HepG2 (cell line): ENCODE results near the gene SRD5A1. TPM values are rescaled to one million over a fixed set of nuclear protein-coding genes. Genes with fewer than 3 reads are reported as not detected.

Experiments
- HOXD1 ChIP-seq: sonication (generic); formaldehyde crosslinking; IDR thresholded peaks from 2 replicates; pipeline ENCODE4 v1.5.0; 2020; ENCODE audit warnings: missing genetic modification reagents
- ISX ChIP-seq: sonication (generic); formaldehyde crosslinking; conservative IDR thresholded peaks from 2 replicates; pipeline ENCODE4 v1.5.0; 2020; ENCODE audit warnings: missing genetic modification reagents
- JARID2 ChIP-seq: sonication (generic); formaldehyde crosslinking; IDR thresholded peaks from 2 replicates; pipeline ENCODE4 v1.8.1; 2023; ENCODE audit warnings: missing genetic modification reagents, inconsistent platforms; ENCODE audit not compliant: insufficient replicate concordance
- KMT2B ChIP-seq: IDR thresholded peaks from 2 replicates; pipeline ENCODE4 v1.6.1; 2016; ENCODE audit warnings: missing genetic modification reagents, missing compliant biosample characterization
- MIER2 ChIP-seq: IDR thresholded peaks from 2 replicates; pipeline ENCODE4 v1.6.1; 2016; ENCODE audit warnings: missing biosample characterization, missing genetic modification reagents
- MLXIP ChIP-seq: sonication (generic); formaldehyde crosslinking; IDR thresholded peaks from 2 replicates; pipeline ENCODE4 v1.9.0; 2021; ENCODE audit warnings: missing genetic modification reagents, borderline replicate concordance
- SOX5 ChIP-seq: IDR thresholded peaks from 2 replicates; pipeline ENCODE4 v1.6.1; 2016; ENCODE audit warnings: borderline replicate concordance
- ZNF552 ChIP-seq: sonication (generic); formaldehyde crosslinking; IDR thresholded peaks from 2 replicates; pipeline ENCODE4 v1.9.0; 2022; ENCODE audit warnings: missing genetic modification reagents, mild to moderate bottlenecking, borderline replicate concordance
- ZNF878 ChIP-seq: sonication (generic); formaldehyde crosslinking; IDR thresholded peaks from 2 replicates; pipeline ENCODE4 v1.8.1; 2023; ENCODE audit warnings: mild to moderate bottlenecking, missing genetic modification reagents, moderate library complexity
- ZSCAN21 ChIP-seq: sonication (generic); formaldehyde crosslinking; IDR thresholded peaks from 2 replicates; pipeline ENCODE4 v1.8.0; 2022; ENCODE audit warnings: mild to moderate bottlenecking, missing genetic modification reagents, moderate library complexity, borderline replicate concordance
- polyA plus RNA-seq, 8 experiments: library from polyadenylated mRNA; depleted of rRNA in 3 of 8; stranded (reverse) in 7 of 8; unstranded in 1 of 8; fragments of >200 nt; fragmentation: Illumina TruSeq in 4 of 8; extraction: Trizol in 4 of 8; gene quantifications; 2 replicates each; pipeline versions ENCODE4 v1.2.1 to v1.2.3, GENCODE V29; 2011 to 2016; ENCODE audit warnings: low read depth in 4 of 8, missing spikeins in 1 of 8, mixed read lengths in 1 of 8; ENCODE audit not compliant: insufficient read depth in 1 of 8
- total RNA-seq, 5 experiments: library from RNA; depleted of rRNA; stranded (reverse); fragments of >200 nt; fragmentation: Illumina TruSeq; extraction: Trizol; gene quantifications; 2 replicates each; pipeline ENCODE4 v1.2.3, GENCODE V29; 2016; ENCODE audit warnings: low read depth in 1 of 5
- TF ChIP-seq, protein P1 (sequence below), 2 experiments: sonication (generic) in 1 of 2; formaldehyde crosslinking in 1 of 2; IDR thresholded peaks; 2 replicates each; pipeline versions ENCODE4 v1.6.1 to v1.9.0; 2014 to 2022; ENCODE audit warnings: antibody characterized with exemption in 1 of 2, borderline replicate concordance in 1 of 2, inconsistent platforms in 1 of 2, low read depth in 1 of 2, missing genetic modification reagents in 1 of 2
- TF ChIP-seq, protein P2 (sequence below): sonication (generic); formaldehyde crosslinking; IDR thresholded peaks from 2 replicates; pipeline ENCODE4 v1.8.1; 2023; ENCODE audit warnings: mild to moderate bottlenecking, missing genetic modification reagents
- TF ChIP-seq, protein P3 (sequence below): sonication (generic); formaldehyde crosslinking; IDR thresholded peaks from 2 replicates; pipeline ENCODE4 v1.5.0; 2020; ENCODE audit warnings: missing genetic modification reagents

Gene SRD5A1
- total and polyA plus RNA-seq, 2 of the 13 experiments (the other 11 are each of a cell fraction or from before 2014, with no cell fraction given), result 6.1 to 9.9 TPM

GRCh38 chr5:6686915-6687409 lies 53.7 kb downstream of the SRD5A1 start (continued):
- TF ChIP-seq, protein P1, sequence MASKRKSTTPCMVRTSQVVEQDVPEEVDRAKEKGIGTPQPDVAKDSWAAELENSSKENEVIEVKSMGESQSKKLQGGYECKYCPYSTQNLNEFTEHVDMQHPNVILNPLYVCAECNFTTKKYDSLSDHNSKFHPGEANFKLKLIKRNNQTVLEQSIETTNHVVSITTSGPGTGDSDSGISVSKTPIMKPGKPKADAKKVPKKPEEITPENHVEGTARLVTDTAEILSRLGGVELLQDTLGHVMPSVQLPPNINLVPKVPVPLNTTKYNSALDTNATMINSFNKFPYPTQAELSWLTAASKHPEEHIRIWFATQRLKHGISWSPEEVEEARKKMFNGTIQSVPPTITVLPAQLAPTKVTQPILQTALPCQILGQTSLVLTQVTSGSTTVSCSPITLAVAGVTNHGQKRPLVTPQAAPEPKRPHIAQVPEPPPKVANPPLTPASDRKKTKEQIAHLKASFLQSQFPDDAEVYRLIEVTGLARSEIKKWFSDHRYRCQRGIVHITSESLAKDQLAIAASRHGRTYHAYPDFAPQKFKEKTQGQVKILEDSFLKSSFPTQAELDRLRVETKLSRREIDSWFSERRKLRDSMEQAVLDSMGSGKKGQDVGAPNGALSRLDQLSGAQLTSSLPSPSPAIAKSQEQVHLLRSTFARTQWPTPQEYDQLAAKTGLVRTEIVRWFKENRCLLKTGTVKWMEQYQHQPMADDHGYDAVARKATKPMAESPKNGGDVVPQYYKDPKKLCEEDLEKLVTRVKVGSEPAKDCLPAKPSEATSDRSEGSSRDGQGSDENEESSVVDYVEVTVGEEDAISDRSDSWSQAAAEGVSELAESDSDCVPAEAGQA (IDR thresholded peaks at IDR 0.05; ENCODE audit: low read depth), result no peak
- TF ChIP-seq, protein P1 (CRISPR knock-in tag; IDR thresholded peaks at IDR 0.05; ENCODE audit: borderline replicate concordance), result peak; percentile 80; the same call in 1 of the 2 replicates
- TF ChIP-seq HOXD1 (CRISPR knock-in tag) (peak; percentile 45; the same call in 1 of the 2 replicates), ISX (CRISPR knock-in tag) (0 out of 2 replicates have a peak, but pooled peaks have one; percentile 36), SOX5 (CRISPR knock-in tag) (peak; percentile 42; the same call in 1 of the 2 replicates), ZNF552 (CRISPR knock-in tag) (no peak), ZSCAN21 (CRISPR knock-in tag) (no peak), MIER2 (CRISPR knock-in tag) (peak; percentile 99), KMT2B (peak; percentile 65; the same call in 1 of the 2 replicates), JARID2 (CRISPR knock-in tag) (no peak), ZNF878 (CRISPR knock-in tag) (peak; percentile 52; the same call in 1 of the 2 replicates), MLXIP (CRISPR knock-in tag) (0 out of 2 replicates have a peak, but pooled peaks have one; percentile 49)
- TF ChIP-seq, protein P2, sequence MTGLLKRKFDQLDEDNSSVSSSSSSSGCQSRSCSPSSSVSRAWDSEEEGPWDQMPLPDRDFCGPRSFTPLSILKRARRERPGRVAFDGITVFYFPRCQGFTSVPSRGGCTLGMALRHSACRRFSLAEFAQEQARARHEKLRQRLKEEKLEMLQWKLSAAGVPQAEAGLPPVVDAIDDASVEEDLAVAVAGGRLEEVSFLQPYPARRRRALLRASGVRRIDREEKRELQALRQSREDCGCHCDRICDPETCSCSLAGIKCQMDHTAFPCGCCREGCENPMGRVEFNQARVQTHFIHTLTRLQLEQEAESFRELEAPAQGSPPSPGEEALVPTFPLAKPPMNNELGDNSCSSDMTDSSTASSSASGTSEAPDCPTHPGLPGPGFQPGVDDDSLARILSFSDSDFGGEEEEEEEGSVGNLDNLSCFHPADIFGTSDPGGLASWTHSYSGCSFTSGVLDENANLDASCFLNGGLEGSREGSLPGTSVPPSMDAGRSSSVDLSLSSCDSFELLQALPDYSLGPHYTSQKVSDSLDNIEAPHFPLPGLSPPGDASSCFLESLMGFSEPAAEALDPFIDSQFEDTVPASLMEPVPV (CRISPR knock-in tag), result no peak
- TF ChIP-seq, protein P3, sequence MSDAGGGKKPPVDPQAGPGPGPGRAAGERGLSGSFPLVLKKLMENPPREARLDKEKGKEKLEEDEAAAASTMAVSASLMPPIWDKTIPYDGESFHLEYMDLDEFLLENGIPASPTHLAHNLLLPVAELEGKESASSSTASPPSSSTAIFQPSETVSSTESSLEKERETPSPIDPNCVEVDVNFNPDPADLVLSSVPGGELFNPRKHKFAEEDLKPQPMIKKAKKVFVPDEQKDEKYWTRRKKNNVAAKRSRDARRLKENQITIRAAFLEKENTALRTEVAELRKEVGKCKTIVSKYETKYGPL, result 0 out of 2 replicates have a peak, but pooled peaks have one; percentile 74
